HEK293 (cell line): Measurements from ENCODE around the gene GNG14.

Source experiments
- CTCF ChIA-PET: fragments of 350-600 bp; formaldehyde crosslinking; extraction: SDS; loops from one replicate; lab custom pipeline; 2021; ENCODE audit warnings: antibody characterized with exemption; lab: Yijun Ruan, JAX
- POLR2A ChIA-PET: fragments of 300-600 bp; formaldehyde crosslinking; extraction: SDS; loops from one replicate; lab custom pipeline; 2020; ENCODE audit warnings: antibody characterized with exemption, inconsistent platforms; lab: Yijun Ruan, JAX
- H3K27ac ChIP-seq: fragments of 200-500 bp; sonication (Bioruptor generic); 2 replicates; pipeline ENCODE4 v1.5.1; 2014; ENCODE audit warnings: low read depth, low read length, control low read depth, inconsistent platforms; ENCODE audit errors: extremely low read depth
- H3K36me3 ChIP-seq, 2 experiments: fragments of 200-500 bp in 1 of 2; sonication (Bioruptor generic) in 1 of 2; 1 replicate in 1 of 2; 2 replicates in 1 of 2; pipeline ENCODE4 v1.5.1; 2014 to 2017; ENCODE audit warnings: inconsistent platforms in 2 of 2, low read length in 2 of 2; ENCODE audit not compliant: control insufficient read depth in 2 of 2, insufficient read depth in 1 of 2
- H3K4me1 ChIP-seq: fragments of 200-500 bp; sonication (Bioruptor generic); 2 replicates; pipeline ENCODE4 v1.5.1; 2014; ENCODE audit warnings: mild to moderate bottlenecking, low read length, inconsistent platforms; ENCODE audit not compliant: control insufficient read depth, insufficient read depth
- H3K4me3 ChIP-seq: 2 replicates; pipeline ENCODE4 v1.5.1; 2011; ENCODE audit warnings: low read depth, mild to moderate bottlenecking, control low read depth, low read length, moderate library complexity
- H3K9me3 ChIP-seq: fragments of 200-500 bp; sonication (Bioruptor generic); 2 replicates; pipeline ENCODE4 v1.5.1; 2014; ENCODE audit warnings: low read depth, low read length, inconsistent platforms; ENCODE audit not compliant: control insufficient read depth, insufficient read depth
- EGR2 ChIP-seq: fragments of 450-650 bp; formaldehyde crosslinking; IDR thresholded peaks from 2 replicates; pipeline ENCODE4 v1.5.1; 2016; ENCODE audit warnings: low read depth, missing biosample characterization, missing genetic modification characterization
- GLI4 ChIP-seq: fragments of 450-650 bp; formaldehyde crosslinking; IDR thresholded peaks from 2 replicates; pipeline ENCODE4 v1.5.1; 2016; ENCODE audit warnings: missing biosample characterization, missing genetic modification characterization
- GLIS1 ChIP-seq: fragments of 450-650 bp; formaldehyde crosslinking; IDR thresholded peaks from 2 replicates; pipeline ENCODE4 v1.5.1; 2016; ENCODE audit warnings: missing biosample characterization, missing genetic modification characterization
- HOXA7 ChIP-seq: sonication (generic); formaldehyde crosslinking; IDR thresholded peaks from 2 replicates; pipeline ENCODE4 v1.8.1; 2022; ENCODE audit warnings: missing genetic modification reagents, borderline replicate concordance
- HOXD13 ChIP-seq: sonication (generic); formaldehyde crosslinking; IDR thresholded peaks from 2 replicates; pipeline ENCODE4 v1.8.0; 2022; ENCODE audit warnings: missing genetic modification reagents, borderline replicate concordance
- IKZF3 ChIP-seq: fragments of 450-650 bp; IDR thresholded peaks from 2 replicates; pipeline ENCODE4 v1.5.0; 2018; ENCODE audit warnings: missing biosample characterization, mild to moderate bottlenecking, missing genetic modification characterization, moderate library complexity
- INSM2 ChIP-seq: fragments of 450-650 bp; formaldehyde crosslinking; IDR thresholded peaks from 2 replicates; pipeline ENCODE4 v1.5.1; 2016; ENCODE audit warnings: missing biosample characterization, missing genetic modification characterization
- KLF16 ChIP-seq: fragments of 450-650 bp; formaldehyde crosslinking; IDR thresholded peaks from 2 replicates; pipeline ENCODE4 v1.5.1; 2017; ENCODE audit warnings: missing biosample characterization, missing genetic modification characterization
- MEIS1 ChIP-seq: sonication (generic); formaldehyde crosslinking; IDR thresholded peaks from 2 replicates; pipeline ENCODE4 v1.8.1; 2022; ENCODE audit warnings: missing genetic modification reagents, mild to moderate bottlenecking, borderline replicate concordance
- OVOL3 ChIP-seq: fragments of 450-650 bp; formaldehyde crosslinking; IDR thresholded peaks from 2 replicates; pipeline ENCODE4 v1.5.1; 2016; ENCODE audit warnings: missing biosample characterization, missing genetic modification characterization
- SALL2 ChIP-seq: fragments of 450-650 bp; formaldehyde crosslinking; IDR thresholded peaks from 2 replicates; pipeline ENCODE4 v1.5.0; 2017; ENCODE audit warnings: missing biosample characterization, mild to moderate bottlenecking, missing genetic modification characterization, borderline replicate concordance
- SP2 ChIP-seq: fragments of 450-650 bp; formaldehyde crosslinking; IDR thresholded peaks from 2 replicates; pipeline ENCODE4 v1.5.1; 2016; ENCODE audit warnings: missing biosample characterization, missing genetic modification characterization
- TRIM28 ChIP-seq: IDR thresholded peaks from 2 replicates; pipeline ENCODE4 v1.6.1; 2011; ENCODE audit warnings: low read length, control low read depth, borderline replicate concordance
- YY2 ChIP-seq: fragments of 450-650 bp; formaldehyde crosslinking; IDR thresholded peaks from 2 replicates; pipeline ENCODE4 v1.5.1; 2016; ENCODE audit warnings: missing biosample characterization, missing genetic modification characterization
- ZBTB44 ChIP-seq: fragments of 450-650 bp; IDR thresholded peaks from 2 replicates; pipeline ENCODE4 v1.5.1; 2018; ENCODE audit warnings: missing biosample characterization, mild to moderate bottlenecking, missing genetic modification characterization
- ZBTB8A ChIP-seq: fragments of 450-650 bp; formaldehyde crosslinking; IDR thresholded peaks from 2 replicates; pipeline ENCODE4 v1.5.1; 2016; ENCODE audit warnings: missing biosample characterization, missing genetic modification characterization
- ZFP3 ChIP-seq: fragments of 450-650 bp; formaldehyde crosslinking; IDR thresholded peaks from 2 replicates; pipeline ENCODE4 v1.5.1; 2016; ENCODE audit warnings: low read depth, missing biosample characterization, missing genetic modification characterization
- ZIC2 ChIP-seq: fragments of 450-650 bp; formaldehyde crosslinking; IDR thresholded peaks from 2 replicates; pipeline ENCODE4 v1.5.1; 2016; ENCODE audit warnings: missing biosample characterization, missing genetic modification characterization
- ZNF114 ChIP-seq: fragments of 450-650 bp; formaldehyde crosslinking; IDR thresholded peaks from 2 replicates; pipeline ENCODE4 v1.5.0; 2017; ENCODE audit warnings: missing biosample characterization, missing genetic modification characterization
- ZNF146 ChIP-seq: fragments of 450-650 bp; formaldehyde crosslinking; IDR thresholded peaks from 2 replicates; pipeline ENCODE4 v1.5.1; 2016; ENCODE audit warnings: missing biosample characterization, missing genetic modification characterization
- ZNF202 ChIP-seq: fragments of 450-650 bp; formaldehyde crosslinking; IDR thresholded peaks from 2 replicates; pipeline ENCODE4 v1.5.1; 2016; ENCODE audit warnings: missing biosample characterization, missing genetic modification characterization, borderline replicate concordance
- ZNF26 ChIP-seq: fragments of 450-650 bp; formaldehyde crosslinking; IDR thresholded peaks from 2 replicates; pipeline ENCODE4 v1.5.1; 2016; ENCODE audit warnings: missing biosample characterization, missing genetic modification characterization
- ZNF292 ChIP-seq: fragments of 450-650 bp; formaldehyde crosslinking; IDR thresholded peaks from 2 replicates; pipeline ENCODE4 v1.5.1; 2016; ENCODE audit warnings: low read depth, missing biosample characterization, missing genetic modification characterization, borderline replicate concordance
- ZNF354C ChIP-seq: fragments of 450-650 bp; formaldehyde crosslinking; IDR thresholded peaks from 2 replicates; pipeline ENCODE4 v1.5.1; 2016; ENCODE audit warnings: missing biosample characterization, missing genetic modification characterization, low read depth, borderline replicate concordance
- ZNF366 ChIP-seq: fragments of 450-650 bp; formaldehyde crosslinking; conservative IDR thresholded peaks from 2 replicates; pipeline ENCODE4 v1.5.1; 2016; ENCODE audit warnings: missing biosample characterization, missing genetic modification characterization
- ZNF426 ChIP-seq: fragments of 450-650 bp; formaldehyde crosslinking; IDR thresholded peaks from 2 replicates; pipeline ENCODE4 v1.5.1; 2017; ENCODE audit warnings: missing biosample characterization, missing genetic modification characterization, mild to moderate bottlenecking, inconsistent platforms, moderate library complexity
- ZNF600 ChIP-seq: fragments of 450-650 bp; formaldehyde crosslinking; IDR thresholded peaks from 2 replicates; pipeline ENCODE4 v1.5.1; 2016; ENCODE audit warnings: missing biosample characterization, missing genetic modification characterization
- ZNF658 ChIP-seq: fragments of 450-650 bp; formaldehyde crosslinking; IDR thresholded peaks from 2 replicates; pipeline ENCODE4; 2016; ENCODE audit warnings: missing biosample characterization, missing genetic modification characterization
- ZNF664 ChIP-seq: fragments of 450-650 bp; formaldehyde crosslinking; IDR thresholded peaks from 2 replicates; pipeline ENCODE4 v1.5.1; 2016; ENCODE audit warnings: missing biosample characterization, missing genetic modification characterization
- ZNF747 ChIP-seq: fragments of 450-650 bp; formaldehyde crosslinking; IDR thresholded peaks from 2 replicates; pipeline ENCODE4 v1.5.1; 2016; ENCODE audit warnings: missing biosample characterization, missing genetic modification characterization
- ZNF791 ChIP-seq: fragments of 450-650 bp; formaldehyde crosslinking; IDR thresholded peaks from 2 replicates; pipeline ENCODE4 v1.5.1; 2016; ENCODE audit warnings: missing biosample characterization, missing genetic modification characterization
- ZNF792 ChIP-seq: fragments of 450-650 bp; formaldehyde crosslinking; IDR thresholded peaks from 2 replicates; pipeline ENCODE4 v1.5.1; 2016; ENCODE audit warnings: missing biosample characterization, missing genetic modification characterization
- ZNF837 ChIP-seq: fragments of 450-650 bp; formaldehyde crosslinking; IDR thresholded peaks from 2 replicates; pipeline ENCODE4 v1.5.1; 2016; ENCODE audit warnings: missing biosample characterization, missing genetic modification characterization

GNG14 gene

GRCh38 chr19:12660980-12661379 is 26.8 kb upstream of the GNG14 start:
- POLR2A ChIA-PET: no interaction called here
- TF ChIP-seq ZIC2: no peak
- TF ChIP-seq ZNF202: no peak
- TF ChIP-seq ZNF600 (tag by site-specific recombination): no peak
- TF ChIP-seq ZNF354C (tag by site-specific recombination): no peak
- TF ChIP-seq ZNF792 (tag by site-specific recombination): no peak
- TF ChIP-seq GLI4 (tag by site-specific recombination): no peak
- TF ChIP-seq ZNF837 (tag by site-specific recombination): no peak
- TF ChIP-seq YY2: no peak
- H3K4me1 ChIP-seq: no peaks in the 10 kb centered on the region
- H3K9me3 ChIP-seq: no peaks in the 10 kb centered on the region
- CTCF ChIA-PET: interaction anchor here (0.6 to 1.0 kb wide), 2 partner anchors 11 to 276 kb away, joined by 4 read pairs; no protein-coding TSS in a partner anchor
- no peak overlapping the region for H3K27ac ChIP-seq
- no peak overlapping the region for H3K4me3 ChIP-seq
- peaks cover 13 to 74% of the 10 kb centered on the region in 2 experiments; a peak in 2 of 3 replicates for H3K36me3 ChIP-seq

GRCh38 chr19:12664406-12665280 is 23.2 kb upstream of the GNG14 start:
- Histone ChIP-seq H3K4me1 (no peaks in the 10 kb centered on the region), H3K36me3 (peaks cover 11 to 62% of the 10 kb centered on the region in 2 experiments; a peak in 2 of 3 replicates), H3K27ac (no peak overlapping the region), H3K9me3 (no peaks in the 10 kb centered on the region), H3K4me3 (no peak overlapping the region)
- ChIA-PET CTCF (interaction anchor here (1.8 kb wide), 1 partner anchor 101 kb away, joined by 5 read pairs; no protein-coding TSS in a partner anchor), POLR2A (no interaction called here)
- TF ChIP-seq ZNF26 (tag by site-specific recombination) (no peak), HOXD13 (no peak), ZNF114 (tag by site-specific recombination) (no peak), ZNF146 (tag by site-specific recombination) (no peak), EGR2 (tag by site-specific recombination) (no peak), ZBTB44 (no peak), GLIS1 (peak; percentile 27; the same call in 1 of the 2 replicates), HOXA7 (CRISPR knock-in tag) (no peak), MEIS1 (no peak), KLF16 (no peak), ZNF658 (no peak), SP2 (tag by site-specific recombination) (peak; percentile 48), ZNF664 (tag by site-specific recombination) (no peak), INSM2 (no peak), ZNF366 (tag by site-specific recombination) (no peak), ZNF292 (tag by site-specific recombination) (no peak), SALL2 (no peak), ZNF747 (tag by site-specific recombination) (no peak), IKZF3 (tag by site-specific recombination) (0 out of 2 replicates have a peak, but pooled peaks have one; percentile 35), TRIM28 (no peak), OVOL3 (no peak), ZNF791 (tag by site-specific recombination) (no peak), ZBTB8A (tag by site-specific recombination) (0 out of 2 replicates have a peak, but pooled peaks have one; percentile 28), ZFP3 (tag by site-specific recombination) (peak; percentile 86), ZNF426 (no peak)
